Sigmoid colon (tissue), 7 donors: ENCODE results near the gene ELMO1. TPM values are rescaled to one million over a fixed set of nuclear protein-coding genes. Genes with fewer than 3 reads are reported as not detected.

Experiments used
- DNase-seq: peaks from one replicate; pipeline ENCODE4 v3.0.0-alpha.2; 2019
- H3K27ac ChIP-seq, 4 donors: fragments of 200-600 bp; sonication (generic); one replicate each; pipeline ENCODE4 v1.5.1; 2016 to 2019; ENCODE audit warnings: mild to moderate bottlenecking in 1 of 4
- H3K27me3 ChIP-seq, 3 donors: fragments of 200-600 bp; sonication (generic); one replicate each; pipeline ENCODE4 v1.5.1; 2019; ENCODE audit warnings: mild to moderate bottlenecking in 1 of 3
- H3K36me3 ChIP-seq, 4 donors: fragments of 200-600 bp; sonication (generic); one replicate each; pipeline ENCODE4 v1.5.1; 2016 to 2019
- H3K4me1 ChIP-seq, 4 donors: fragments of 200-600 bp; sonication (generic); one replicate each; pipeline ENCODE4 v1.5.1; 2017 to 2019
- H3K4me3 ChIP-seq, 4 donors: fragments of 200-600 bp; sonication (generic); one replicate each; pipeline ENCODE4 v1.5.1; 2017 to 2019; ENCODE audit warnings: mild to moderate bottlenecking in 2 of 4, moderate library complexity in 1 of 4
- H3K9me3 ChIP-seq, 4 donors: fragments of 200-600 bp in 3 of 4; sonication (generic) in 3 of 4; one replicate each; pipeline versions ENCODE4 v1.5.1 to v1.6.1; 2013 to 2019
- CTCF ChIP-seq, 4 experiments: fragments of 450-650 bp in 3 of 4; fragments of 200-600 bp in 1 of 4; IDR thresholded peaks; one replicate each; pipeline ENCODE4 v1.5.1; 2016 to 2019; ENCODE audit warnings: antibody characterized with exemption in 4 of 4, mild to moderate bottlenecking in 3 of 4, moderate library complexity in 2 of 4
- EP300 ChIP-seq, 4 donors: sonication (generic); formaldehyde crosslinking; IDR thresholded peaks; one replicate each; pipeline ENCODE4 v1.6.1; 2017; ENCODE audit warnings: antibody characterized with exemption in 4 of 4
- POLR2A ChIP-seq, 2 donors: fragments of 450-650 bp; IDR thresholded peaks; one replicate each; pipeline ENCODE4 v1.6.1; 2016; ENCODE audit warnings: antibody characterized with exemption in 2 of 2, mild to moderate bottlenecking in 2 of 2, moderate library complexity in 2 of 2
- POLR2AphosphoS5 ChIP-seq, 4 donors: sonication (generic); formaldehyde crosslinking; IDR thresholded peaks; one replicate each; pipeline ENCODE4 v1.6.1; 2017; ENCODE audit warnings: antibody characterized with exemption in 4 of 4
- WGBS, 2 donors: extraction: QIAGEN DNeasy Blood & Tissue Kit; methylation state at CpG; one replicate each; pipeline ENCODE4 v1.1.7; 2013; 5-methylcytosine and 5-hydroxymethylcytosine counted together
- intact Hi-C: fragments of 100-400 bp; cut with DNase I; formaldehyde crosslinking; loops from one replicate; pipeline ENCODE4 v1.15.1; 2023
- polyA plus RNA-seq, 3 donors: library from polyadenylated mRNA; stranded (reverse); fragments of 200-250 nt; gene quantifications; one replicate each; pipeline ENCODE4 v1.2.3, GENCODE V29; 2013
- total RNA-seq, 4 donors: library from RNA; depleted of rRNA; stranded (reverse); fragments of >200 nt; gene quantifications; one replicate each; pipeline ENCODE4 v1.1.0, GENCODE V29; 2016
- donor health status: healthy with polysubstance abuse.
- donor health status: Bipolar disorder and iron deficiency.
- donor health status: healthy.

The ELMO1 gene
- total and polyA plus RNA-seq, 7 donors = 2.3 to 63.1 (median 33.9) TPM

GRCh38 chr7:37322831-37323230 is 125.8 kb downstream of the ELMO1 start:
- no peak for DNase-seq
- H3K27ac ChIP-seq = no peak overlapping the region
- H3K27me3 ChIP-seq = no peaks in the 10 kb centered on the region
- H3K4me3 ChIP-seq = no peak overlapping the region
- no peaks in the 10 kb centered on the region for H3K4me1 ChIP-seq
- no peaks in the 10 kb centered on the region for H3K9me3 ChIP-seq
- 93 to 94% methylated on average over 4 of the region's 4 CpGs for WGBS, 2 donors
- H3K36me3 ChIP-seq = no peaks in the 10 kb centered on the region
- intact Hi-C loops = no loop called here
- TF ChIP-seq POLR2AphosphoS5 (IDR thresholded peaks at IDR 0.05) (no peak), POLR2A (IDR thresholded peaks at IDR 0.05) (no peak), EP300 (IDR thresholded peaks at IDR 0.05) (no peak), CTCF (IDR thresholded peaks at IDR 0.05) (no peak)

GRCh38 chr7:37320848-37321468 is 127.7 kb downstream of the ELMO1 start:
- 95% methylated on average over 10 of the region's 10 CpGs for WGBS, 2 donors
- Histone ChIP-seq H3K9me3 (no peaks in the 10 kb centered on the region), H3K27ac (no peak overlapping the region), H3K4me3 (no peak overlapping the region), H3K4me1 (peaks cover 0 to 6% (median 2%) of the 10 kb centered on the region in 4 donors), H3K36me3 (no peaks in the 10 kb centered on the region), H3K27me3 (no peaks in the 10 kb centered on the region)
- TF ChIP-seq POLR2AphosphoS5 (IDR thresholded peaks at IDR 0.05) (no peak), CTCF (IDR thresholded peaks at IDR 0.05) (no peak), POLR2A (IDR thresholded peaks at IDR 0.05) (no peak), EP300 (IDR thresholded peaks at IDR 0.05) (no peak)
- DNase-seq = no peak
- intact Hi-C loops = no loop called here

- no peak overlapping the region for H3K27ac ChIP-seq
- intact Hi-C loops = no loop called here
- WGBS, 2 donors = 66 to 85% methylated on average over 6 of the region's 6 CpGs
Observed at GRCh38 chr7:37320140-37320847, 128.4 kb downstream of the ELMO1 start.

GRCh38 chr7:37318541-37318940 is 130.1 kb downstream of the ELMO1 start:
- no peaks in the 10 kb centered on the region for H3K27me3 ChIP-seq
- H3K9me3 ChIP-seq = no peaks in the 10 kb centered on the region
- no peak overlapping the region for H3K27ac ChIP-seq
- H3K4me3 ChIP-seq = no peak overlapping the region
- WGBS, 2 donors = 66 to 82% methylated on average over 2 of the region's 2 CpGs
- no peak for DNase-seq
- H3K36me3 ChIP-seq = no peaks in the 10 kb centered on the region
- TF ChIP-seq EP300 (IDR thresholded peaks at IDR 0.05) = no peak
- no peak for TF ChIP-seq POLR2AphosphoS5 (IDR thresholded peaks at IDR 0.05)
- no peak for TF ChIP-seq POLR2A (IDR thresholded peaks at IDR 0.05)
- no peak for TF ChIP-seq CTCF (IDR thresholded peaks at IDR 0.05)
- intact Hi-C loops = no loop called here
- peaks cover 0 to 6% (median 2%) of the 10 kb centered on the region in 4 donors for H3K4me1 ChIP-seq

More at GRCh38 chr7:37320140-37320847, 128.4 kb downstream of the ELMO1 start:
- Histone ChIP-seq H3K9me3 (no peaks in the 10 kb centered on the region), H3K27me3 (no peaks in the 10 kb centered on the region), H3K4me1 (peaks cover 0 to 6% (median 2%) of the 10 kb centered on the region in 4 donors), H3K4me3 (no peak overlapping the region), H3K36me3 (no peaks in the 10 kb centered on the region)
- no peak for TF ChIP-seq POLR2AphosphoS5 (IDR thresholded peaks at IDR 0.05)
- no peak for TF ChIP-seq CTCF (IDR thresholded peaks at IDR 0.05)
- no peak for TF ChIP-seq EP300 (IDR thresholded peaks at IDR 0.05)
- no peak for TF ChIP-seq POLR2A (IDR thresholded peaks at IDR 0.05)
- DNase-seq = no peak
